C4-2B (cell line): Measurements from ENCODE around the gene LMOD3.

ENCODE experiments used
- H3K27ac ChIP-seq: fragments of 450-650 bp; 2 replicates; pipeline ENCODE4 v1.5.1; 2017
- CTCF ChIP-seq: fragments of 450-650 bp; conservative IDR thresholded peaks from 2 replicates; pipeline ENCODE4 v1.5.1; 2017; ENCODE audit warnings: mild to moderate bottlenecking
- ZFX ChIP-seq: fragments of 450-650 bp; IDR thresholded peaks from 2 replicates; pipeline ENCODE4 v1.6.1; 2017

The LMOD3 gene

GRCh38 chr3:69094467-69095205, 27.8 kb downstream of the LMOD3 start:
- TF ChIP-seq ZFX (no peak), CTCF (no peak)
- peak overlapping the region; percentile 72; the same call in 1 of the 2 replicates for H3K27ac ChIP-seq

DNA sequence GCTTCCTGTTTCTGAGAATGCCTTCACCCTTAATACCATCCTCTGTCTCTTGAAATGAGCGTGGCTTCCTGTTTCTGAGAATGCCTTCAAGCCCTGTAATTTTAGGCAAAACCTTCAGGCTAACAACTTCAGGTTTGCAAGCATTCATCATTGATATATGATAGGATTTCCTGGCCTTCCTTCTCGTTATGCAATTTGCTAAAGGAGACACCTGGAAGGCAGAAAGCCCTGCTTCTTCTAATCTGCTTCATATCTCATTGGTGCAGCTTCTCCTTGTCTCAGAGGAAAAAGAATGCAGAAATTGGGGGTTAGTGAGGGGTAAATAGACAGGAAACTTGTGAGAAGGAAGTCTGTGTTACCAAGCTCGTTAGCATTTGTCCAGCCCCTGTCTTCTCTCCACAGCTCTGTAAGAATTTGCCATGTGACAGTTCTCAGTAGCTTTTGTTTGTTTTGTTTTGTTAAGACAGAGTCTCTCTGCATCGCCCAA, 30.3 kb downstream of the LMOD3 start:
- TF ChIP-seq CTCF (no peak), ZFX (no peak)
- H3K27ac ChIP-seq = peak overlapping the region; percentile 42

DNA sequence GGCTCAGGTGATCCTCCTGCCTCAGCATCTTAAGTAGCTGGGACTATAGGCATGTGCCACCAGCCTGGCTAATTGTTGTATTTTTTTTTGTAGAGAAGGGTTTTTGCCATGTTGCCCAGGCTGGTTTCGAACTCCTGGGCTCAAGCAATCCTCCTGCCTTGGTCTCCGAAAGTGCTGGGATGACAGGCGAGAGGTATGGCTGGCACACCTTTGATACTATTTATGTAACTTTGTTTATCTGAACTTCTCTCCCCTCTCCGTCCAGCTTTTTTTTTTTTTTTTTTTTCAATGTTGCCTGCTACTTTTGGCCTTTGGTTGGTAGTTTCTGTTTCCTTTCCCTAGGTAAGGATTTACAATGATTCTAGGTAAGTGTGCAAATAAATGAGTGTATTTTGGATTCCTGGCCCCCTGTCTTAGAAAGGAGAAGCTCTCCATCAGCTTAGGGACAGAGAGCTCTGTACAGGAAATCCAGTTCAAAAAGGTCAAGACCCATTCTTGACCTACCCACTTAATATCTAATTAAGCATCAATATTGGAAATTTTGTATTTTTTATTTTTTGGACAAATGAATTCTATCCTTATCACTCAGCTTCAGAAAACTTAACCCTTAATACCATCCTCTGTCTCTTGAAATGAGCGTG, 30.9 kb downstream of the LMOD3 start:
- H3K27ac ChIP-seq = no peak overlapping the region
- TF ChIP-seq CTCF = no peak
- TF ChIP-seq ZFX = no peak

DNA sequence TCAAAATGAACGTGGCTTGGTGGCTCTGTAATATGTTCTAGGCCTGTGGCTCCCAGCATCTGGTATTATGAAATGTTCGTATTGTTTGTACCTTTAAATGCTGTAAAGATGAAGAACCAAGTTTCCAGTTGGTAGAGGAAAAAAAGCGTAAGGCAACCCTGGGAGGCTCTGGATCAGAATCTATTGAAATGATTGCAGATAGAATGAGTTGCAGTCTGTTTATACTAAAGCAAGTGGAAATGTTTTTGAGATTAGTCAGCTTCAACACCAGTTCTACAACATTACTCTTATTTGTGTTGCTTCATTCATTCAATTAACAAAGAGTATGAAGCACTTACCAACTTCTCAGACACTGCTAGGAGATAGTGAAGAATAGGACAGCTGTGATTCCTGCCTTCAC, 32.4 kb downstream of the LMOD3 start:
- no peak overlapping the region for H3K27ac ChIP-seq
- TF ChIP-seq CTCF = no peak
- TF ChIP-seq ZFX = no peak

- H3K27ac ChIP-seq = no peak overlapping the region
Observed at GRCh38 chr3:69088063-69088462, 34.3 kb downstream of the LMOD3 start.

GRCh38 chr3:69087030-69087791, 35.2 kb downstream of the LMOD3 start:
- H3K27ac ChIP-seq = peak overlapping the region; percentile 95
- no peak for TF ChIP-seq ZFX
- TF ChIP-seq CTCF = no peak

More at GRCh38 chr3:69088063-69088462, 34.3 kb downstream of the LMOD3 start:
- TF ChIP-seq ZFX = no peak
- TF ChIP-seq CTCF = no peak
